Natural killer cell (primary cell): ENCODE results near the gene EIF2B2. TPM values are rescaled to one million over a fixed set of nuclear protein-coding genes. Genes with fewer than 3 reads are reported as not detected.

Source experiments
- ATAC-seq, 3 donors: fragments of 150-1000 bp in 2 of 3; fragments of 200-7000 bp in 1 of 3; cut with Tn5 transposase; 1 replicate in 1 of 3; 2 replicates in 2 of 3; pipeline ENCODE4 v1.10.0; 2021; ENCODE audit warnings: mild to moderate bottlenecking in 2 of 3, moderate library complexity in 2 of 3
- DNase-seq, 2 donors: peaks; one replicate each; pipeline versions ENCODE4 v3.0.0 to v3.0.0-alpha.2; 2013 to 2021; ENCODE audit warnings: mixed read lengths in 1 of 2
- H3K27ac ChIP-seq: one replicate; pipeline ENCODE4 v1.5.1; 2013; ENCODE audit warnings: mild to moderate bottlenecking, low read length
- H3K27me3 ChIP-seq: one replicate; pipeline ENCODE4 v1.6.1; 2013; ENCODE audit warnings: low read length; ENCODE audit not compliant: control insufficient read depth, insufficient read depth
- H3K36me3 ChIP-seq: one replicate; pipeline ENCODE4 v1.6.1; 2013; ENCODE audit warnings: low read length; ENCODE audit not compliant: control insufficient read depth, insufficient read depth
- H3K4me1 ChIP-seq: one replicate; pipeline ENCODE4 v1.6.1; 2013; ENCODE audit warnings: low read length; ENCODE audit not compliant: control insufficient read depth, insufficient read depth
- H3K4me3 ChIP-seq: one replicate; pipeline ENCODE4 v1.5.1; 2013; ENCODE audit warnings: low read length
- H3K9me3 ChIP-seq: one replicate; pipeline ENCODE4 v1.6.1; 2013; ENCODE audit warnings: low read length; ENCODE audit not compliant: control insufficient read depth, insufficient read depth
- H3K27ac Mint-ChIP-seq, 2 donors: one replicate each; pipeline ENCODE4 v1.8.0; 2022; ENCODE audit warnings: mild to moderate bottlenecking in 2 of 2, mixed read lengths in 2 of 2, moderate library complexity in 1 of 2
- H3K27me3 Mint-ChIP-seq, 2 donors: one replicate each; pipeline ENCODE4 v1.8.0; 2022; ENCODE audit warnings: low read depth in 2 of 2, mixed read lengths in 2 of 2
- H3K36me3 Mint-ChIP-seq: one replicate; pipeline ENCODE4 v1.8.0; 2022; ENCODE audit warnings: mixed read lengths
- H3K4me1 Mint-ChIP-seq, 2 donors: one replicate each; pipeline ENCODE4 v1.8.0; 2022; ENCODE audit warnings: mixed read lengths in 2 of 2
- H3K4me3 Mint-ChIP-seq: one replicate; pipeline ENCODE4 v1.8.0; 2022; ENCODE audit warnings: mild to moderate bottlenecking, moderate library complexity, mixed read lengths
- H3K9me3 Mint-ChIP-seq, 2 donors: one replicate each; pipeline ENCODE4 v1.8.0; 2022; ENCODE audit warnings: mixed read lengths in 2 of 2
- WGBS: methylation state at CpG from one replicate; pipeline ENCODE4 v1.1.7; 2013; ENCODE audit warnings: missing lambda C conversion rate; ENCODE audit not compliant: insufficient coverage; 5-methylcytosine and 5-hydroxymethylcytosine counted together
- intact Hi-C: fragments of 100-400 bp; cut with micrococcal nuclease; formaldehyde crosslinking; loops from one replicate; pipeline ENCODE4 v1.14.2; 2022
- total RNA-seq, 4 donors: library from RNA; stranded (reverse); fragments of 120-200 nt in 1 of 4; gene quantifications; one replicate each; pipeline versions ENCODE4 v1.2.3 to v1.2.4, GENCODE V29; 2013 to 2022
- TF ChIP-seq, protein P1 (sequence below): fragments of 200-600 bp; IDR thresholded peaks from one replicate; pipeline ENCODE4 v1.8.0; 2022; ENCODE audit warnings: antibody characterized with exemption

The EIF2B2 gene
- total RNA-seq, 3 donors from 2014 or later (not counting 1 experiment from before 2014, with no cell fraction given), result 22.2 to 45.1 (median 31.2) TPM

DNA sequence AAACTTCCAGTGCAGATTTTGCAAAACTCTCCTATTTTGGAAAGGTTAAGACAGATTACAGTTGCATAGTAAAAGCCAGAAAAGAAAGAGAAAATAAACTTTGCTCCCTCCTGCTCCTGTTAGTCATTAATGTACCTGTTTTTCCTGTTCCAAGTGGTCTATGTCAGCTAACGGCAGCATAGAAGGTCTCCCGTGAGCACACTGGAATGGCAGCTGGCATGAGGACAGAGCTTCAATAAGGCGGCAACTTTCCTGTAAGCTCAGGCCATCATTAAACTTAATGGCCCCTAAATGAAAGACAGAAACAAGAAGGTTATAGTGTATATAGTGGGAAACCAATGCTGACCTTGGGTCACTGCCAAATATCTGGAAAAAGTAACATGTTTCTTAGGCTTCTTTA, 16.0 kb downstream of the EIF2B2 start:
- Histone ChIP-seq H3K9me3 (no peaks in the 10 kb centered on the region), H3K4me3 (no peak overlapping the region), H3K4me1 (no peaks in the 10 kb centered on the region), H3K27ac (no peak overlapping the region), H3K36me3 (peaks cover 53% of the 10 kb centered on the region), H3K27me3 (no peaks in the 10 kb centered on the region)
- Mint-ChIP-seq H3K36me3 (peaks cover 28% of the 10 kb centered on the region), H3K4me1 (no peaks in the 10 kb centered on the region), H3K27ac (no peak overlapping the region), H3K27me3 (no peaks in the 10 kb centered on the region), H3K9me3 (no peaks in the 10 kb centered on the region), H3K4me3 (no peak overlapping the region)
- TF ChIP-seq, protein P1, sequence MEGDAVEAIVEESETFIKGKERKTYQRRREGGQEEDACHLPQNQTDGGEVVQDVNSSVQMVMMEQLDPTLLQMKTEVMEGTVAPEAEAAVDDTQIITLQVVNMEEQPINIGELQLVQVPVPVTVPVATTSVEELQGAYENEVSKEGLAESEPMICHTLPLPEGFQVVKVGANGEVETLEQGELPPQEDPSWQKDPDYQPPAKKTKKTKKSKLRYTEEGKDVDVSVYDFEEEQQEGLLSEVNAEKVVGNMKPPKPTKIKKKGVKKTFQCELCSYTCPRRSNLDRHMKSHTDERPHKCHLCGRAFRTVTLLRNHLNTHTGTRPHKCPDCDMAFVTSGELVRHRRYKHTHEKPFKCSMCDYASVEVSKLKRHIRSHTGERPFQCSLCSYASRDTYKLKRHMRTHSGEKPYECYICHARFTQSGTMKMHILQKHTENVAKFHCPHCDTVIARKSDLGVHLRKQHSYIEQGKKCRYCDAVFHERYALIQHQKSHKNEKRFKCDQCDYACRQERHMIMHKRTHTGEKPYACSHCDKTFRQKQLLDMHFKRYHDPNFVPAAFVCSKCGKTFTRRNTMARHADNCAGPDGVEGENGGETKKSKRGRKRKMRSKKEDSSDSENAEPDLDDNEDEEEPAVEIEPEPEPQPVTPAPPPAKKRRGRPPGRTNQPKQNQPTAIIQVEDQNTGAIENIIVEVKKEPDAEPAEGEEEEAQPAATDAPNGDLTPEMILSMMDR, result no peak
- DNase-seq (no peak), ATAC-seq (no peak)
- intact Hi-C loops, result no loop called here
- 96% methylated on average over 3 of the region's 3 CpGs for WGBS

DNA sequence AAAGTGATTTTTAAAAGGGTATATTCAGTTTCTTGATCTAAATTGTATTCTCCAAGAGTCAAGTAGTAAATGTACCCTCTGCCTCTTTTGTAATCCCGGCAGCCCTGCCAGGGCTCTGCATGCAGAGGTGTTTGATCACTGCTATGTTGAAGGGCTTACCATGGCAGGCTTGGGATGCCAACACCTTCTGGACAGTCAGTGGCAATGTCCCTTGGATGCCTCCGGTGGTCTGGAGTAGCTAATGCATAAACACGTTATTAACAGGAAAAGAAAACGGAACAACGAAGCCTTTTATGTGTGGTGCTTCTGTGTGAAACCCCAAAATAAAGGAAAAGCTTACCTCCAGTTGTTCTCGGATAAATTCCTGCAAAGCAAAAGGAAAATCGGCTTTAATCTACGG, 19.9 kb downstream of the EIF2B2 start:
- TF ChIP-seq, protein P1, result peak; percentile 21
- 90% methylated on average over 8 of the region's 8 CpGs for WGBS
- Histone ChIP-seq H3K9me3 (no peaks in the 10 kb centered on the region), H3K4me1 (no peaks in the 10 kb centered on the region), H3K36me3 (peaks cover 31% of the 10 kb centered on the region), H3K27me3 (no peaks in the 10 kb centered on the region), H3K27ac (no peak overlapping the region), H3K4me3 (no peak overlapping the region)
- Mint-ChIP-seq H3K9me3 (no peaks in the 10 kb centered on the region), H3K4me1 (no peaks in the 10 kb centered on the region), H3K4me3 (no peak overlapping the region), H3K27ac (no peak overlapping the region), H3K36me3 (peaks cover 8% of the 10 kb centered on the region), H3K27me3 (no peaks in the 10 kb centered on the region)
- intact Hi-C loops, result no loop called here
- peak in 1 of 3 donors; percentile 59 for ATAC-seq
- peak in 1 of 2 donors; percentile 23 for DNase-seq

DNA sequence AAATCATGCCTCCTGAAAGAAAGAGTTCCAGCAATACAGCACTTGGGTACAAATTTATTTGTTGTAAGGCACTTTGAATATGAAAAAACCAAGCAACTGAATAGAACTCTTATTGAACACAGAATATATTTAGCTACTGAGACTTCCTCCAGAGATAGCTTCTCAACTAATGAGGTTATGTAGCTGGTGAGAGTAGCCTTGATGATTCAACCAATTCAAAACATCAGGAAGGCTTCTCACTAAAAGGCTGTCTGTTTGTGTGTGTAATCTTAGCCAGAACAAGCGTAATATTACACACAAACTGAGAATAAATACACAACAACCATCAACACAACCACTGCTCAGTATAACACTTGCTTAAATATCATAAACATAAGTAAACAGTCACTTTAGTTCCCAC, 20.4 kb downstream of the EIF2B2 start:
- Mint-ChIP-seq H3K27me3 (no peaks in the 10 kb centered on the region), H3K4me3 (no peak overlapping the region), H3K9me3 (no peaks in the 10 kb centered on the region), H3K27ac (no peak overlapping the region), H3K36me3 (peaks cover 8% of the 10 kb centered on the region), H3K4me1 (no peaks in the 10 kb centered on the region)
- TF ChIP-seq, protein P1, result no peak
- Histone ChIP-seq H3K36me3 (peaks cover 29% of the 10 kb centered on the region), H3K27ac (no peak overlapping the region), H3K27me3 (no peaks in the 10 kb centered on the region), H3K4me1 (no peaks in the 10 kb centered on the region), H3K9me3 (no peaks in the 10 kb centered on the region), H3K4me3 (no peak overlapping the region)
- whole genome bisulfite sequencing, result 88% methylated on average over 1 of the region's 1 CpG
- DNase-seq (no peak), ATAC-seq (no peak)
- intact Hi-C loops, result no loop called here

DNA sequence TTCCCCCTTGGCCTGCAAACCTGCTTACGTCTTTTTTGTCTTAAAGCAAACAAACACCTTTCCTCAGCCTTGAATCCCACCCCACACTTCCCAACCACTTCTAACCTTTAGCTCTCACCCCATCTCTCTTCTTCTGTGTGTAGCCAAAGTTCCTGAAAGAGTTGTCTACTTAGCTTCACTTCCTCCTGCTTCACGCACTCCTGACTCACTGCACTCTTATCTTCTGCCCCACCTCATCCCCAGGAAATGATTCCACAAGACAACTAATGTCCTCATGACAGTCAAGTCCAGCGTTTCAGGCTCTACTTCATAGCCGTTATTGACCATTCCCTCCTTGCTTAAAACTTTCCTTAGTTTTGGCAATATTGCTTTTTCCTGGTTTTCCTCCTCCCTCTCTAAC, 22.4 kb downstream of the EIF2B2 start:
- no peak for DNase-seq
- Mint-ChIP-seq H3K4me3 (no peak overlapping the region), H3K36me3 (peaks cover 3% of the 10 kb centered on the region), H3K9me3 (no peaks in the 10 kb centered on the region), H3K4me1 (no peaks in the 10 kb centered on the region), H3K27ac (no peak overlapping the region), H3K27me3 (no peaks in the 10 kb centered on the region)
- no peaks in the 10 kb centered on the region for H3K4me1 ChIP-seq
- H3K27ac ChIP-seq, result no peak overlapping the region
- TF ChIP-seq, protein P1, result no peak
- intact Hi-C loops, result no loop called here
- H3K27me3 ChIP-seq, result no peaks in the 10 kb centered on the region
- ATAC-seq, result no peak
- H3K36me3 ChIP-seq, result peaks cover 25% of the 10 kb centered on the region
- no peak overlapping the region for H3K4me3 ChIP-seq
- no peaks in the 10 kb centered on the region for H3K9me3 ChIP-seq
- 63% methylated on average over 4 of the region's 4 CpGs for WGBS
